ENCODE measurements around the gene BDKRB1. TPM values are rescaled to one million over a fixed set of nuclear protein-coding genes. Genes with fewer than 3 reads are reported as not detected.

Gene BDKRB1
- total RNA-seq, 1 donor from 2014 or later = not detected

- DNase-seq (no peak), ATAC-seq (ENCODE audit: low read depth) (no peak)
- ChIA-PET CTCF (no interaction called here), POLR2A (no interaction called here)
- Mint-ChIP-seq H3K4me1 (no peaks in the 10 kb centered on the region), H3K27ac (no peak overlapping the region), H3K36me3 (ENCODE audit: low read depth) (no peaks in the 10 kb centered on the region), H3K9me3 (no peaks in the 10 kb centered on the region), H3K4me3 (no peak overlapping the region), H3K27me3 (peaks cover 10% of the 10 kb centered on the region)
- TF ChIP-seq, protein P1, sequence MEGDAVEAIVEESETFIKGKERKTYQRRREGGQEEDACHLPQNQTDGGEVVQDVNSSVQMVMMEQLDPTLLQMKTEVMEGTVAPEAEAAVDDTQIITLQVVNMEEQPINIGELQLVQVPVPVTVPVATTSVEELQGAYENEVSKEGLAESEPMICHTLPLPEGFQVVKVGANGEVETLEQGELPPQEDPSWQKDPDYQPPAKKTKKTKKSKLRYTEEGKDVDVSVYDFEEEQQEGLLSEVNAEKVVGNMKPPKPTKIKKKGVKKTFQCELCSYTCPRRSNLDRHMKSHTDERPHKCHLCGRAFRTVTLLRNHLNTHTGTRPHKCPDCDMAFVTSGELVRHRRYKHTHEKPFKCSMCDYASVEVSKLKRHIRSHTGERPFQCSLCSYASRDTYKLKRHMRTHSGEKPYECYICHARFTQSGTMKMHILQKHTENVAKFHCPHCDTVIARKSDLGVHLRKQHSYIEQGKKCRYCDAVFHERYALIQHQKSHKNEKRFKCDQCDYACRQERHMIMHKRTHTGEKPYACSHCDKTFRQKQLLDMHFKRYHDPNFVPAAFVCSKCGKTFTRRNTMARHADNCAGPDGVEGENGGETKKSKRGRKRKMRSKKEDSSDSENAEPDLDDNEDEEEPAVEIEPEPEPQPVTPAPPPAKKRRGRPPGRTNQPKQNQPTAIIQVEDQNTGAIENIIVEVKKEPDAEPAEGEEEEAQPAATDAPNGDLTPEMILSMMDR (IDR thresholded peaks at IDR 0.05) = no peak
- intact Hi-C loops (cut with micrococcal nuclease) = no loop called here
These were observed 9.5 kb upstream of the BDKRB1 start for GRCh38 chr14:96246539-96246847.

DNA sequence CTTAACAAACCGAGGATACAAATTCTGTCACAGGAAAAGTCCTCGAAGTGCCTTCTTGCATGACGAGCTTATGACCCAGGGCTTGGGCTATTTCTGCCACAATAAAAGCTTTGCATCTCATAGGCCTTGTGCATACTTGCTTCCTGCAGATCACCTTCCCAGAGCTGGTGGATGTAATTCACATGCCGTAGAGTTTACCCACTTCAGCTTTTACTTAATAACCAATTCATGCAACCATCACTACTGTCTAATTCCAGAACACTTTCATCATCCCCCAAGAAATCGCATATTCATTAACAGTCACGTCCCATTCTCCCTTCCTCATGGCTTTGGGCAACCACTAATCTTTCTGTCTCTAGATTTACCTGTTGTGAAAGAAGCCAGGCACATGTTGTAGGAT, 9.0 kb upstream of the BDKRB1 start:
- no peaks in the 10 kb centered on the region for H3K9me3 Mint-ChIP-seq
- ChIA-PET POLR2A (no interaction called here), CTCF (no interaction called here)
- H3K27me3 Mint-ChIP-seq = peaks cover 16% of the 10 kb centered on the region
- no peak overlapping the region for H3K27ac Mint-ChIP-seq
- ATAC-seq (ENCODE audit: low read depth) = no peak
- TF ChIP-seq, protein P1 (IDR thresholded peaks at IDR 0.05) = no peak
- no peaks in the 10 kb centered on the region for H3K36me3 Mint-ChIP-seq (ENCODE audit: low read depth)
- H3K4me3 Mint-ChIP-seq = no peak overlapping the region
- no peak for DNase-seq
- intact Hi-C loops (cut with micrococcal nuclease) = no loop called here
- H3K4me1 Mint-ChIP-seq = no peaks in the 10 kb centered on the region

DNA sequence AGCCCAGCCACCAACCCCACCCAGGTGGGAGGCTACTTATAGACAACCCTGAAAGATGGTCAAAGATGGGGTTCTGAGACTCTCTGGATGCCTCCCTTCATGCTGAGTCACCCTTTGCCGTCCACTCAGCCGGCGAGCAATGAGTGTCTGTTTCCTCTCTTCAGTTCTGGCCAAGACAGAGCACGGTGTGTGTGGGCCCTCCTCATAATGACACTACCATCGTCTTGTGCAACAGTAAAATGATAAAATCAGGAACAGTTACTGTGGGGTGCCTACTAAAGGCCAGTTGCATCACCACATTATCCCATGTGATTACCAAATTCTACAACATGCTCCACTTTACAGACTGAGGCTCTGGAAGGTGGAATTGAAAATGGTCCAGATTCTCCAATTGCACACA, 7.0 kb upstream of the BDKRB1 start:
- Mint-ChIP-seq H3K4me1 (no peaks in the 10 kb centered on the region), H3K27ac (no peak overlapping the region), H3K4me3 (no peak overlapping the region), H3K9me3 (no peaks in the 10 kb centered on the region), H3K36me3 (ENCODE audit: low read depth) (no peaks in the 10 kb centered on the region), H3K27me3 (peaks cover 18% of the 10 kb centered on the region)
- no peak for DNase-seq
- intact Hi-C loops (cut with micrococcal nuclease) = no loop called here
- POLR2A ChIA-PET = no interaction called here
- TF ChIP-seq, protein P1 (IDR thresholded peaks at IDR 0.05) = no peak
- ATAC-seq (ENCODE audit: low read depth) = no peak
- CTCF ChIA-PET = no interaction called here

DNA sequence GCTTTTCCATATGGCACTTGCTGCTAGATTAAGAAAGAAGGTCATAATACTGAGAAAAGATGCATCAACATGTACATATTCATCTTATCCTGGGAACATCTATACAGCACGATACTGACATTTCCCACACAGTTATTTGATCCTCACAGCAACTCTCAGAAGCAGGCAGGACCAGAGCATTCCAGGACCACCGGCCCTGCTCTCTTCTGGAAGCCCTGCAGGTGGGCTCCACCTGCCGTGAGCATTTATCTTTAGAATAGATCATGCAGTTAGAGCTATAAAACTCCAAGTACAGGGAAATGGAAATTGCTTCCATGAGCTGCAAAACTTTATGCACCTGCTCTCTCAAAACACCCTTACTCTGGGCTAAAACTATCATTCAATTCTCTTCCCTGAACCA, 5.5 kb upstream of the BDKRB1 start:
- ChIA-PET CTCF (no interaction called here), POLR2A (no interaction called here)
- H3K27me3 Mint-ChIP-seq = peaks cover 24% of the 10 kb centered on the region

DNA sequence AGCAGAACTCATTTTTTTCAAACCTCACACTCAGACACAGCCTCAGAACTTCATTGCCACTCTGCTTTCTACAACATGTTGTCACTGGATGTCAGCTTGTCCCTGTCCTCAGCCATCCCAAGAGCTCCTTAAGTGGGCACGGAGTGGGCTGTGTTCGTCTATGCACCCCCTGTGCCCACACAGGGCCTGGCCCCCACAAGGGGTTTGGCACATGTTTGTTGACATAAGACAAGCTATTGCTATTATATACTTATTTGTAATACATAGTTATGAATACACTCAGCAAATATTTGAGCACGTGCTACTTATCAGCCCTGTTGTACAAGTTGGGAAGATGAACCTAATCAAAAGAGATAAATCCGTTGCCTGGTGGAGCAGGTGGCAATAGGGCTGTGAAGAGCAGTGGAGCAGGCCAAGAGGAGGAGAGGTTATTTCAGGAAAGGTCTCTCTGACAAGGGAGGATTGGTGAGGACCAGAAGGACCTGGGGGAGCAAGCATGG, 4.3 kb upstream of the BDKRB1 start:
- no peak overlapping the region for H3K27ac Mint-ChIP-seq
- no peak for ATAC-seq (ENCODE audit: low read depth)
- peaks cover 26% of the 10 kb centered on the region for H3K27me3 Mint-ChIP-seq
- TF ChIP-seq, protein P1 (IDR thresholded peaks at IDR 0.05) = no peak
- no peaks in the 10 kb centered on the region for H3K9me3 Mint-ChIP-seq
- intact Hi-C loops (cut with micrococcal nuclease) = no loop called here
- DNase-seq = no peak
- CTCF ChIA-PET = no interaction called here
- H3K4me1 Mint-ChIP-seq = no peaks in the 10 kb centered on the region
- POLR2A ChIA-PET = no interaction called here
- no peaks in the 10 kb centered on the region for H3K36me3 Mint-ChIP-seq (ENCODE audit: low read depth)
- no peak overlapping the region for H3K4me3 Mint-ChIP-seq

More for the DNA sequence above, 5.5 kb upstream of the BDKRB1 start:
- no peak overlapping the region for H3K4me3 Mint-ChIP-seq
- TF ChIP-seq, protein P1 (IDR thresholded peaks at IDR 0.05) = no peak
- DNase-seq (no peak), ATAC-seq (ENCODE audit: low read depth) (no peak)
- H3K36me3 Mint-ChIP-seq (ENCODE audit: low read depth) = no peaks in the 10 kb centered on the region
- no peak overlapping the region for H3K27ac Mint-ChIP-seq
- no peaks in the 10 kb centered on the region for H3K9me3 Mint-ChIP-seq
- intact Hi-C loops (cut with micrococcal nuclease) = no loop called here
- H3K4me1 Mint-ChIP-seq = no peaks in the 10 kb centered on the region
